AG04449 (cell line): ENCODE measurements around the gene SCUBE1.

Experiments used
- CTCF ChIA-PET: fragments of 350-600 bp; formaldehyde crosslinking; extraction: SDS; loops from one replicate; lab custom pipeline; 2021; ENCODE audit warnings: antibody characterized with exemption; lab: Yijun Ruan, JAX
- POLR2A ChIA-PET: fragments of 400-600, 350-600 bp; formaldehyde crosslinking; extraction: SDS; loops from one replicate; lab custom pipeline; 2020; ENCODE audit warnings: antibody characterized with exemption, inconsistent platforms; lab: Yijun Ruan, JAX
- DNase-seq: peaks from one replicate; pipeline ENCODE4 v3.0.0-alpha.2; 2010; ENCODE audit warnings: low read depth, low spot score
- H3K4me3 ChIP-seq: 2 replicates; pipeline ENCODE4 v1.5.1; 2011; ENCODE audit warnings: low read depth, mild to moderate bottlenecking, control low read depth, low read length
- CTCF ChIP-seq: IDR thresholded peaks from one replicate; pipeline ENCODE4 v1.5.1; 2011; ENCODE audit warnings: mild to moderate bottlenecking, moderate library complexity, low read length, control low read depth, inconsistent platforms; ENCODE audit not compliant: insufficient read depth; ENCODE audit errors: missing control alignments

The SCUBE1 gene

DNA sequence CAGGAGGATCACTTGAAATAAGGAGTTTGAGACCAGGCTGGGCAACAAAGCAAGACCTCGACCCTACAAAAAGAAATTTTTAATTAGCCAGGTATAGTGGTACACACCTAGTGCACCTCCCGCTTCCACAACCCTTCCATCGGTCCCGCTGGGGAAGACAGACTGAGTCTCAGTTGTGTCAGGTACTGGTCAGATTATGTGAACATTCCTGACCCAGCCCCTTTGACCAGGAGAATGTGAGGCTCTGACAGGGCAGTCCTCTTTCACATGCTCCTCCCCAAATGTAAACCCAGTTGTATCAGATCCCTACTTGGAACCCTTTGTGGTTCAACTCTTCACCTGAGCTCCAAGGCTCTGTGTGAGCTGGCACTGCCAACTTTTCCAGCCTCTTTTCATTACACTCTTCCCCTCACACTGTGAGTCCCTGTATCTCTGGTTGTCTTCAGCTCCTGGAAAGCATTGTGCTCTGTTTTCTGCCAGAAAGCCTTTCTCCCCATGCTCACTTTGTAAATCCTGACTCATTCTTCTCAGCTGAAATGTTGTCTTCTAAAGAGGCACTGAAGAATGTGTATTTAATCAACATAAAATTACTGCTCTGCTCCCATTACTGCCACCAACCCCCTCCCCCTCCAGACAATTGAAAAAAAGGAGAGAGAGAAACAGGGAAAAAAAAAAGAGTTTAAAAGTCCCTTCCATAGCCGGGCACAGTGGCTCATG, 154.2 kb downstream of the SCUBE1 start:
- CTCF ChIA-PET: interaction anchor here (2.5 kb wide), 1 partner anchor 8 kb away, joined by 25 read pairs; no protein-coding TSS in a partner anchor
- POLR2A ChIA-PET: no interaction called here

GRCh38 chr22:43187171-43188099, 155.7 kb downstream of the SCUBE1 start:
- peak; percentile 78 for TF ChIP-seq CTCF
- ChIA-PET CTCF (interaction anchor here (0.6 to 2.5 kb wide), 21 partner anchors 9 to 1960 kb away, joined by 3 to 25 read pairs (median 4); partner anchors contain the start of genes MCAT and TSPO), POLR2A (interaction anchor here (0.8 to 1.2 kb wide), 3 partner anchors 9 to 19 kb away, joined by 3 to 4 read pairs (median 4); no protein-coding TSS in a partner anchor)
- peak; percentile 31 for DNase-seq
- peak overlapping the region; percentile 60 for H3K4me3 ChIP-seq

More for the DNA sequence above, 154.2 kb downstream of the SCUBE1 start:
- no peak for TF ChIP-seq CTCF
- no peak overlapping the region for H3K4me3 ChIP-seq
- no peak for DNase-seq

DNA sequence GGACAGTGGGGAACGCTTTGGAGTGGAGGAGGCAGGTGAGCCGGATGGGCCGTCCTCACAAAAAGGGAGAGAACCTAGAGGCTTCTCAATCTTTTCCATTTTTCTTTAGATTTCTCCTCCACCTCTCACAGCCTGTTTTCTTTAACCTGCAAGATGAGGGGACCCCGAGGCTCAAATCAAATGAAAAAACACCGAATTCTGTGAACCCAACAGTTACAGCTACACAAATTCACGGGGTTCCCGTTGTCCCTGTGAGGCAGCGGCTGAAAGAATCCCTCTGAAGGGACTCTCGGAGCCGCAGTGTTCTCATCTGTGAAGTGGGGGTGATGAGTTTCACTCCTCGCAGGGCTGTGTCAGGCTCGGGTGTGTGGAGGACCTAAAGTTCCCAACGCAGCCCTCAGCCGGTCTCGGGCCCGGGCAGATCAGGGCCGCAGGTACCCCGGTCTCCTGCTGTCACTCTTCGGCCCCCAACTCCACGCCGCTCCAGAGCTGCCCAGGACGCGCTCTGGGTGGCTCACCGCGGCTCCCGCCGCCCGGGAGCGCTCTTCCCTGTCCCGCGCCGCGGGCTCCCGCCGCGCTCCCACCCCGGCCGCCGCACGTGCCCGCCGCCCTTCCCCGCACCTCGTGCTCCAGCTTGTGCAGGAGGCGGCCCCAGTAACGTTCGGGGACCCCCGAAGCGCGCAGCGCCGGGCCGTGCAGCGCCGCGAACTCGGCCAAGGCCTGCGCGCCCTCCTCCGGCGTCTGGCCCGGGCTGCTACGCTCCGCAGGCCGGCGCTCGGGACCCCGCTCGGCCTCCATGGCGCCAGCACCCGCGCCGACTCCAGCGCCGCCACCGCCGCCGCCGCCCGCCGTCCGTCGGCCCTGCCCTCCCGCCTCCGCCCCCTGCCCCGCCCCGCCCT, 156.7 kb downstream of the SCUBE1 start, which contains the start of gene TTLL12:
Gene TTLL12 (minus strand): TSS at position 863 of the 899 bp plus-strand sequence. CDS start 65 bp downstream, at position 798.
- no peak for DNase-seq
- no peak for TF ChIP-seq CTCF
- ChIA-PET CTCF (interaction anchor here (1.0 to 2.5 kb wide), 9 partner anchors 8 to 198 kb away, joined by 3 to 25 read pairs (median 6); no protein-coding TSS in a partner anchor), POLR2A (interaction anchor here (0.7 to 1.2 kb wide), 3 partner anchors 10 to 196 kb away, joined by 3 to 4 read pairs (median 4); no protein-coding TSS in a partner anchor)
- peak within 1 kb of the TSS; percentile 67 for H3K4me3 ChIP-seq

- TF ChIP-seq CTCF: no peak
- CTCF ChIA-PET: no interaction called here
- H3K4me3 ChIP-seq: peak overlapping the region; percentile 67
- DNase-seq: no peak
- POLR2A ChIA-PET: interaction anchor here (0.7 to 1.1 kb wide), 2 partner anchors 17 to 196 kb away, joined by 3 read pairs; no protein-coding TSS in a partner anchor
These were observed 157.3 kb downstream of the SCUBE1 start for GRCh38 chr22:43185860-43186261.

DNA sequence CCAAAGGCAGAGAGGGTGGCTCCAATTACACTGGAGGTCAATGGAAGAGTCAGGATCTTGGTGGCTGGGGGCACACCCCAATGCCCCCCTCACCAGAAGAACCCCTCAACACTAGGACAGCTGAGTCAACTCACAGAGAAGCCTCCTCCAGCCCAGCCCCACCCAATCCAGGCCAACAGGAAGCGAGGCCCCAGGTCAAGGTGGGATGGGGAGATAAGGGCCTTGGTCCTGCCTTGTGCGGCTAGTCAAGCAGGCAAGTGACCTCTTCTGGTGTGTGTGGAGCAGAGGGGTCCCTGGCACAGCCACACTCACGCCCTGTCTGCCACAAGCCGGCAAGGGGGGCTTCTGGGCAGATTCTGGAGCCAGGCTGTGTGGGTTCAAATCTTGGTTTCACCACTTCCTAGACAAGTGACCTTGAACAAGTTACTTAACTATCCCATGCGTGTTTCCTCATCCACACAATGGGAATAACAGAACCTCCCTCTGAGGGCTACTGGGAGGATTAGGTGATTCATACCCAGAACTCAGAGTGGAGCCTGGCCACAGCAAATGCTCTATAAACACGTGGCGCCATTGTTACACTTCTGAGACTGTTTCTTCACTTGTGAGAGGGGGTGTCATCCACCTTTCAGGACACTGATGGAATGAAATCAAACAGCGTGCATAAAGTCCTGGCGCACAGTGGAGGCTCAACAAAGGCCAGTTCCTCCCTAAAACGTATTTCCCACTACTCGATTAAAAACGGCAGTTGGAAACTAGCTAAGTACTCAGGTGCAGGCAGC, 159.5 kb downstream of the SCUBE1 start:
- ChIA-PET POLR2A (no interaction called here), CTCF (no interaction called here)
- TF ChIP-seq CTCF: no peak
- DNase-seq: no peak
- no peak overlapping the region for H3K4me3 ChIP-seq
